Left kidney (tissue), 8 donors: ENCODE data around the gene SPIN3. TPM values are rescaled to one million over a fixed set of nuclear protein-coding genes. Genes with fewer than 3 reads are reported as not detected.
A peak's percentile ranks its signal among the peaks of the same experiment; 100 is the strongest.
"Not testable (repeated sequence)": the region's sequence is repeated elsewhere in the genome, so short reads cannot be mapped to it uniquely, and the experiment has no call there.

ENCODE experiments used
- DNase-seq: peaks from one replicate; pipeline ENCODE4 v3.0.0-alpha.2; 2013
- long read RNA-seq, 8 donors: transcript quantifications; one replicate each; lab custom pipeline, GENCODE V29; 2026
- polyA plus RNA-seq: library from polyadenylated mRNA; unstranded; fragments of 120-200 nt; gene quantifications from one replicate; pipeline ENCODE4 v1.2.1, GENCODE V29; 2013; ENCODE audit not compliant: insufficient read length

Gene SPIN3
- 28.0 TPM for polyA plus RNA-seq
- long read RNA-seq, donor 1, full-length matches to known transcripts = 5 of 5 reads
- long read RNA-seq, donor 1, partial matches to known transcripts = 0 of 5 reads
- long read RNA-seq, donor 1, other reads (novel, unspliced or antisense) = 0 of 5 reads
- long read RNA-seq, donor 2, full-length matches to known transcripts = 6 of 6 reads
- long read RNA-seq, donor 2, partial matches to known transcripts = 0 of 6 reads
- long read RNA-seq, donor 2, other reads (novel, unspliced or antisense) = 0 of 6 reads
- long read RNA-seq, donor 3, full-length matches to known transcripts = 8 of 8 reads
- long read RNA-seq, donor 3, partial matches to known transcripts = 0 of 8 reads
- long read RNA-seq, donor 3, other reads (novel, unspliced or antisense) = 0 of 8 reads
- long read RNA-seq, donor 4 = 0 reads
- long read RNA-seq, donor 5, full-length matches to known transcripts = 8 of 8 reads
- long read RNA-seq, donor 5, partial matches to known transcripts = 0 of 8 reads
- long read RNA-seq, donor 5, other reads (novel, unspliced or antisense) = 0 of 8 reads
- long read RNA-seq, donor 6, full-length matches to known transcripts = 6 of 6 reads
- long read RNA-seq, donor 6, partial matches to known transcripts = 0 of 6 reads
- long read RNA-seq, donor 6, other reads (novel, unspliced or antisense) = 0 of 6 reads
- long read RNA-seq, donor 7, full-length matches to known transcripts = 13 of 13 reads
- long read RNA-seq, donor 7, partial matches to known transcripts = 0 of 13 reads
- long read RNA-seq, donor 7, other reads (novel, unspliced or antisense) = 0 of 13 reads
- long read RNA-seq, donor 8, full-length matches to known transcripts = 6 of 6 reads
- long read RNA-seq, donor 8, partial matches to known transcripts = 0 of 6 reads
- long read RNA-seq, donor 8, other reads (novel, unspliced or antisense) = 0 of 6 reads

DNA sequence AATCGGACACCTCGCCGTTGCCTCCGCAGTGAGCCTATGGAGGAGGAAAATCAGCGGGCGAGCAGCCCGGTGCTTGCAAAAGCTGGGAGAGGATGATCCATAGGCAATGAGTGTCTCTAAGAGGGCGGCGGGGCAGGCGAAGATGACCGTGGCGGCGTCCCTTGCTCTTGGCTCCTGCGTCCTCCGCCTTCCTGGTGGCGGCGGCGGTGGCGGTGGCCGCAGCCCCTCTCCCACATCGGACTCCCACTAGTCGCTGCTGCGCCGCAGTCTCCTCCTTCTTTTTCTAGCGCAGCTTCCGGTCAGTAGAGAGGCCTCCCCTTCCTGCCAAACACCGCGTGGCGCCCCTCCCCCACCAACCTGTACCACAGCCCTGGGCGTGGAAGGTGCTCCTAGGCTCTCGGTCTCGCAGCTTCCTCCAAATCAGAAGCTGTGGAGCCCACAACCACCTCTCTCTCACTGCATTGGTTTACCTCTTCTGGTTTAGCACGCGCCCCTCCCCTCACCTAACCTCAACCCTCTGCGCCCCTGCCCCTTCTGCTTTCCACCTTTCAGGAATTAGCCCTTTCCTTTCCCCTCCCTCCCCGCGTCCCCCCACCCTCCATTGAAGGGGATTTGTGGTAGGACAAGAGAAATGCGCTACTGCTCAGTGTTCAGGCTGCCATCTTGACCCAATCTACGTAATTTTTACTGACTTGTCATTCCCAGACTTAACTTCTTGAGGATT lies at the start of gene SPIN3:
Gene SPIN3 (minus strand): TSS at position 271 of the 724 bp plus-strand sequence. CDS start 594 bp downstream, outside the sequence.
- peak; percentile 76 for DNase-seq

- no peak for DNase-seq
Measured at GRCh38 chrX:57044245-57044644, 48.9 kb upstream of the SPIN3 start.

DNA sequence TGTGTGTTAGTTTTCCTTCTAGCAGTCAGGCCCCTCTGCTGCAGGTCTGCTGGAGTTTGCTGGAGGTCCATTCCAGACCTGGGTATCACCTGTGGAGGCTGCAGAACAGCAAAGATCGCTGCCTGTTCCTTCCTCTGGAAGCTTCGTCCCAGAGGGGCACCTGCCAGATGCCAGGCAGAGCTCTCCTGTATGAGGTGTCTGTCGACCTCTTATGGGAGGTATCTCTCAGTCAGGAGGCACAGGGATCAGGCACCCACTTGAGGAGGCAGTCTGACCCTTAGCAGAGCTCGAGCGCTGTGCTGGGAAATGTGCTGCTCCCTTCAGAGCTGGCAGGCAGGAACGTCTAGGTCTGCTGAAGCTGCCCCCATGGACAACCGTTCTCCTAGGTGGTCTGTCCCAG lies 41.9 kb upstream of the SPIN3 start:
- DNase-seq = not testable (repeated sequence)

DNA sequence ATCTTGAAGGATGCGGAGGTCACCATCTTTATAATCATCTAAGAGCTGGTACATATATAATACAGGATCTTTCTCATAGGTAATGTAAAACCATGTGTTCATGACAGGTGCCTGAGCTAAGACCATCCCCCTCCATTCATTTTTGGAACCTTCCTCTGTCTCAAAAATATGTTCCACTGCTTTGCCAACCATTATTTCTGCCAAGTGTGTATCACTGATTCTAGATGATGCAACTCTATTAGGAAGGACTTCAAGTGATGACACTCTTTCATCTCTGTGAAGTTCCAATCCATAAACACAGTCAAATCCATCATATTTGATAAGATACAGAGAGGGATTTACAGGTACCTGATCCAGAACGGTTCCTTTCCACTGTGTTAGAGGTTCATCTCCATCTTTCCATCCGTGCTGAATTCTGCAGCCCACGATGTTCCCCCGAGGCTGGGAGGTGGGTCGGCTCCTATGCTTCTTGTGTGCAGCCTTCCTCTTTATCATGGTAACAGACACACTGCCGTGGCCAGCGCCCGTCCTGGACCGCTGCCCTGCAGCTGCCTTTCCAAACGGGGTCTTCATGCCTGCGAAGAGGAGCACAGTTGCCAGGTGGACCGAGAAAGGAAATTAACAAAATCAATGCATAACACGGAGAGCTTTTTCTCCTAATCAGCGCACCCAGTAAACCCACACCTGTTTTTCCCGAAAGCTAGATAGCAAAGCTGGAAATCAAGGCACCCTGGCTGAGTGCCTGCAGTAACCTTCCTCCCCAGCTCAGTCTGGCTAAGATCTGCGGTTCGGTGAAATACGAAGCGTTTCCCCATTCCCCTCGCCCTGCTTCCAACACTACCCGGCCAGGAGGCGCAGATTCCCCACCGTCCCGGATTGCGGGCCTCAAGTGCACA lies 718 bp downstream of the SPIN3 start:
- DNase-seq = no peak

GRCh38 chrX:56987741-56988140 lies 7.6 kb downstream of the SPIN3 start:
- DNase-seq = no peak

- no peak for DNase-seq
Measured at GRCh38 chrX:56986138-56986537, 9.2 kb downstream of the SPIN3 start.

- DNase-seq = peak; percentile 46
Measured at GRCh38 chrX:56978172-56978571, 17.2 kb downstream of the SPIN3 start.

GRCh38 chrX:56975611-56976010 lies 19.7 kb downstream of the SPIN3 start:
- DNase-seq = no peak

- no peak for DNase-seq
Measured at GRCh38 chrX:56974408-56974807, 20.9 kb downstream of the SPIN3 start.

DNA sequence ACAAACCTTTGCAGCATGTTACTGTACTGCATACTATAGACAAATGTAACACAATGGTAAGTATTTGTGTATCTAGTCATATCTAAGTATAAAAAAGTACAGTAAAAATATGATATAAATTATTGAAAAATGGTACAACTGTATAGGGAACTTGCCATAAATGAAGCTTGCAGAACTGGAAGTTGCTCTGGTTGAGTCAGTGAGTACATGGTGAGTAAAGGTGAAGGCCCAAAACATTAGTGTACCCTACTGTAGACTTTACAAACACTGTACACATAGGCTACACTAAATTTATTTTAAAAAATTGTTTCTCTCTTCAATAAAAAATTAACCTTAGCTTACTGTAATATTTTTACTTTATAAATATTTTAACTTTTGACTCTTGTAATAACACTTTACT lies 25.8 kb downstream of the SPIN3 start:
- no peak for DNase-seq

DNA sequence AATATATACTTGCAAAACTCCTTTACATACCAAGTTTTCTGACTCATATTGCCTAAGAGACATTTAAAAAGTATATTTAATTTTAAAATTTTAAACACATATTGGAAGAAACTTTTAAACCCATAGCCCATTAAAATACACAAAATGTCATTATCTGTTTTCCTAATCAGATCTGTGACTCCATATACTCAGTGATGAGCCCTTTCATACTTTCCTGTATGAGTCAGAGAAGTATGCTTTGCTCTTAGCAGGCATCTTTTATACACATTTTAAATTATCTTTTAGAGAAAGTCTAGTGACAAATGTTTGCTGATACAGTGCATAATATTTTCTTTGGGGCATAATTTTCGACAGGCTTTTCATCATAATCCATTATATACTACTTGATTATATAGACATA lies 26.4 kb downstream of the SPIN3 start:
- DNase-seq = no peak

DNA sequence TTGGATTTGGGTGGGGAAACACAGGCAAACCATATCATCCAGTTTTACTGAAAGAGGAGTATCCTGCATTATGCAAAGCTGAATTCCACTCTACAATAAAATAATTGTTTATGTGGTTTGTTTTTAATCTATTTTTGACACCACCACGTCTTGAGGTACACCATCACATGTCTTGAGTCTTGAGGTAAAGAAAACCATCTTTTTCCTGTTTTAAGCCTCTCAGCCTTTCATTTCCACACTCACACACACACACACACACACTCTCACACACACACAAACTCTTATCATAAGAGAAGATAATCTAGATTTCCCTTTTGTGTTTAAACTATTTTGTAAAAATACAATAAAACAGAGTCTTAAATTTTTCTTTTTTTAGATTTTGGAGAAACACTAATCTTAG lies 32.0 kb downstream of the SPIN3 start:
- DNase-seq = no peak

GRCh38 chrX:56947699-56948098 lies 47.6 kb downstream of the SPIN3 start:
- no peak for DNase-seq

- DNase-seq = not testable (repeated sequence)
Measured at GRCh38 chrX:56946201-56946600, 49.1 kb downstream of the SPIN3 start.

DNA sequence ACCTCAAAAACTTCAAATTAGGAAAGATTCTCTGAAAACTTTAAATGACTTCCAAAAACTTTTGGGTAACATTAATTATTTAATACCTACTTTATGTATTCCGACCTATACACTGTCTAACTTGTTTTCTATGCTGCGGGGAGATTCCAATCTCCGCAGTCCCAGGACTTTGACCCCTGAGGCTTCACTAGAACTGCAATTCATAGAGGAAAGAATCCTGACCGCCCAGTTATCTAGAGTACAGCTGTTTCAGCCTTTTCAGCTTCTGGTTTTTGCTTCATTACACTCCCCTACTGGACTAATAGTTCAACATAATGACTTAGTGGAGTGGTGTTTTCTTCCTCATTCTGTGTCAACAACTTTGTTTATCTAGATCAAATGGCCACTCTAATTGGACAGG lies 50.1 kb downstream of the SPIN3 start:
- DNase-seq = not testable (repeated sequence)

GRCh38 chrX:56943264-56943663 lies 52.1 kb downstream of the SPIN3 start:
- DNase-seq = no peak

Other genes starting within 250 kb of the SPIN3 start
- gene SPIN2B, start 126.0 kb upstream of the SPIN3 start, polyA plus RNA-seq = 20.6 TPM
- 4.3 TPM for gene SPIN2A, start 141.9 kb upstream of the SPIN3 start, polyA plus RNA-seq